Colonic mucosa (tissue), 4 donors: ENCODE results near the gene SEMG1. TPM values are rescaled to one million over a fixed set of nuclear protein-coding genes. Genes with fewer than 3 reads are reported as not detected.

ENCODE experiments used
- DNase-seq: peaks from one replicate; pipeline ENCODE4 v3.0.0-alpha.2; 2020
- H3K27ac ChIP-seq: fragments of 200-600 bp; one replicate; pipeline ENCODE4 v1.8.0; 2021
- H3K27me3 ChIP-seq: fragments of 200-600 bp; one replicate; pipeline ENCODE4 v1.8.0; 2021
- H3K36me3 ChIP-seq: fragments of 200-600 bp; one replicate; pipeline ENCODE4 v1.8.0; 2021
- H3K4me1 ChIP-seq: fragments of 200-600 bp; one replicate; pipeline ENCODE4 v1.8.0; 2021; ENCODE audit warnings: mild to moderate bottlenecking
- H3K4me3 ChIP-seq: fragments of 200-600 bp; one replicate; pipeline ENCODE4 v1.8.0; 2021
- H3K9ac ChIP-seq, 2 donors: one replicate each; pipeline ENCODE4 v1.7.0; 2013; ENCODE audit warnings: control low read depth in 2 of 2, low read depth in 2 of 2, low read length in 2 of 2
- H3K9me3 ChIP-seq: fragments of 200-600 bp; one replicate; pipeline ENCODE4 v1.8.0; 2021
- CTCF ChIP-seq: fragments of 200-600 bp; IDR thresholded peaks from one replicate; pipeline ENCODE4 v1.8.0; 2022; ENCODE audit warnings: antibody characterized with exemption, mild to moderate bottlenecking
- intact Hi-C: fragments of 100-400 bp; cut with DNase I; formaldehyde crosslinking; loops from one replicate; pipeline ENCODE4 v1.14.1; 2022
- total RNA-seq, 2 donors: library from RNA; stranded (reverse); fragmentation: NEBNext Ultra II Directional in 1 of 2; extraction: Animal tissue kit (Norgen Biotek cat#: 25700) in 1 of 2; gene quantifications; one replicate each; pipeline ENCODE4 v1.2.1, GENCODE V29; 2021
- donor health status: healthy.
- donor health status: DM: no; HTN: no; CAD: no.
- donor health status: DM: no; HTN: no; CAD: no.

Gene SEMG1
- total RNA-seq, 2 donors from 2014 or later: 0.42 to 1.0 TPM

- intact Hi-C loops: loop anchor here (5.0 kb wide), 1 partner anchor 56 kb away; no protein-coding TSS in a partner anchor
- Histone ChIP-seq H3K4me3 (no peak overlapping the region), H3K9ac (no peak overlapping the region), H3K27ac (no peak overlapping the region), H3K27me3 (no peaks in the 10 kb centered on the region), H3K36me3 (no peaks in the 10 kb centered on the region), H3K4me1 (no peaks in the 10 kb centered on the region), H3K9me3 (no peaks in the 10 kb centered on the region)
- no peak for DNase-seq
- TF ChIP-seq CTCF: peak; percentile 24
Observed at GRCh38 chr20:45235995-45236394, 29.2 kb downstream of the SEMG1 start.

- TF ChIP-seq CTCF: no peak
- Histone ChIP-seq H3K4me3 (no peak overlapping the region), H3K27me3 (no peaks in the 10 kb centered on the region), H3K27ac (no peak overlapping the region), H3K9me3 (no peaks in the 10 kb centered on the region), H3K36me3 (no peaks in the 10 kb centered on the region), H3K4me1 (no peaks in the 10 kb centered on the region), H3K9ac (no peak overlapping the region)
- intact Hi-C loops: loop anchor here (5.0 kb wide), 1 partner anchor 54 kb away; no protein-coding TSS in a partner anchor
- DNase-seq: no peak
Observed at GRCh38 chr20:45238139-45238538, 31.3 kb downstream of the SEMG1 start.

GRCh38 chr20:45246109-45246508, 39.3 kb downstream of the SEMG1 start:
- H3K4me1 ChIP-seq: no peaks in the 10 kb centered on the region
- no peak for TF ChIP-seq CTCF
- no peaks in the 10 kb centered on the region for H3K9me3 ChIP-seq
- no peak overlapping the region for H3K27ac ChIP-seq
- intact Hi-C loops: no loop called here
- H3K9ac ChIP-seq: no peak overlapping the region
- DNase-seq: no peak
- H3K36me3 ChIP-seq: no peaks in the 10 kb centered on the region
- no peak overlapping the region for H3K4me3 ChIP-seq
- no peaks in the 10 kb centered on the region for H3K27me3 ChIP-seq

GRCh38 chr20:45247865-45248264, 41.0 kb downstream of the SEMG1 start:
- Histone ChIP-seq H3K27ac (no peak overlapping the region), H3K9me3 (no peaks in the 10 kb centered on the region), H3K9ac (no peak overlapping the region), H3K4me3 (no peak overlapping the region), H3K27me3 (no peaks in the 10 kb centered on the region), H3K4me1 (no peaks in the 10 kb centered on the region), H3K36me3 (no peaks in the 10 kb centered on the region)
- TF ChIP-seq CTCF: no peak
- intact Hi-C loops: no loop called here
- no peak for DNase-seq

- H3K4me3 ChIP-seq: no peak overlapping the region
- DNase-seq: no peak
- no peaks in the 10 kb centered on the region for H3K36me3 ChIP-seq
- intact Hi-C loops: no loop called here
- no peaks in the 10 kb centered on the region for H3K27me3 ChIP-seq
- H3K9me3 ChIP-seq: no peaks in the 10 kb centered on the region
- no peak for TF ChIP-seq CTCF
- H3K27ac ChIP-seq: no peak overlapping the region
- H3K9ac ChIP-seq: no peak overlapping the region
- no peaks in the 10 kb centered on the region for H3K4me1 ChIP-seq
Observed at GRCh38 chr20:45248609-45249008, 41.8 kb downstream of the SEMG1 start.
